Stimulated activated CD4-positive, alpha-beta T cell treated with anti-CD3 and anti-CD28 coated beads, Interleukin-1b, Interleukin-23, amount 100 ng/mL, for 1 hour (primary cell): ENCODE measurements around the gene FOLR1.

Source experiments
- DNase-seq, 2 donors: peaks; one replicate each; pipeline ENCODE4 v3.0.0-alpha.2; 2020; ENCODE audit warnings: low read depth in 2 of 2

Gene FOLR1

DNA sequence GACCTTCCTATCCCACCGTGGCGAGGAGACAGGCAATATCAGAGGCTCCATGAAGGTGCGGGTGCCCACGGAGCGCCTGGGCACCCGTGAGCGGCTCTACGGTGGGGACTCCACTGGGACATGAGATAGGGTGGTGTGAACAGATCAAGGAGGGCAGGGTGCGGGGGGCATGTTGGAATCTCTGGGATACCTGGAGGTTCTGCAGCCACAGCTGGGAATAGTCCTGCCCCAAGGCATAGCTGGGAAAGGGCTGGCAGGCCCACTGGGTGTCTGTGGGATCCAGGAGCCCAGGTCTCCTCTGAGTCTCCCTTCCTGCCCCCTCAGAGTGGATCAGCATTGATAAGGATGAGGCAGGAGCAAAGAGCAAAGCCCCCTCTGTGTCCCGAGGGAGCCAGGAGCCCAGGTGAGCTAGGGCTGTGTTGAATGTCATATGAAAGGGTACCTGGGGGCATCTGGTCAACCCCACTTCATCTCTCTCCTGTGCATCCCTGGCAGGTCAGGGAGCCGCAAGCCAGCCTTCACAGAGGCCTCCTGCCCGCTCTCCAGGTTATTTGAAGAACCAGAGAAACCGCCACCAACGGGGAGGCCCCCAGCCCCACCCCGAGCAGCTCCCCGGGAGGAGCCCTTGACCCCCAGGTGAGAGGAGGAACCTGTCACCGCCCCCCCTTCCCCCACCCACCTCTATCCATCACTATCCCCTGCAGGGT is 43.6 kb downstream of the FOLR1 start:
- DNase-seq = no peak

DNA sequence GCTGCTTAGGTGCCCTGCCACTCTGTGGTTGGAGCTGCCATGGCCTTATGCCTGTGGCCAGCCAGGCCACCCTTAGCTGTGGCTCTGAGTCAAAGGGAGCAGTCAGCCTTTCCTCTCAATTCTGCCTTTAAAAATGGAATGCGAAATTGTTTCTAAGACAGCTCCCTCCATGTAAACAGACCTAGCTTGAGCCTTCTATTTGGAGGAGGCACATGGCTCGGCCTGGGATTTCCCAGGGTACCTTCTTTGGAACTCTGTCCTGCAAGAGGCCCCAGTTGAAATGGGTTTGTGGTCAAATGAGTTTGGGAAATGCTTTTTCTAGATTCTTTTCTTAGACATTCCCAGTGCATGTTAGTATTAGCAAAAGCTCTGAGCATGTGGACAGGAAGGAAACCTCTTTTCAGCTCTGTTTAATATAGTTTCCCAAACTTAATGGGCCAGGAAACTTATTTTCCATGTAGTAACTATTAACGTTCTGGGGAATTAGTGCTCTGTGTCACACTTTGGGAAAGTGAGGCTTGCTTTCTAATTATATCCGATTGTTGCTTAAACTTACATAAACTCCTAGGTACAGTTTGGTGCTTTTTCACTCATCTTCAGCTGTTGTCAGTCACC is 44.2 kb downstream of the FOLR1 start:
- DNase-seq = no peak

DNA sequence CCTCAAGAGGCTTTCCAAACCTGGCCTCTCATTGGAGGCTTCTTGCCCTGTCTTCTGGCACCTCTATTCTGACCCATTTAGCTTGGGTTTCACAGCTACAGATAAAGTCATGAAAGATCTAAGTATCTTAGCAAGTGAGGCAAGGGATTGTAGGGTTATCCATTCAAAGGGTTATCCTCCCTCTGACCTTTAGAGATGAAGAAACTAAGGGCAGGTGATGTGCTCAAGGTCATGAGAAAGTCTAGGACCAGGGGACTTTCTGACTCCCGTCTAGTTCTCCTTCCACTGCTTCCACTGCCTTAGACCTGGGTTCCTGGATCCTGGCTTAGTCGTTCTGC is 44.8 kb downstream of the FOLR1 start:
- no peak for DNase-seq

DNA sequence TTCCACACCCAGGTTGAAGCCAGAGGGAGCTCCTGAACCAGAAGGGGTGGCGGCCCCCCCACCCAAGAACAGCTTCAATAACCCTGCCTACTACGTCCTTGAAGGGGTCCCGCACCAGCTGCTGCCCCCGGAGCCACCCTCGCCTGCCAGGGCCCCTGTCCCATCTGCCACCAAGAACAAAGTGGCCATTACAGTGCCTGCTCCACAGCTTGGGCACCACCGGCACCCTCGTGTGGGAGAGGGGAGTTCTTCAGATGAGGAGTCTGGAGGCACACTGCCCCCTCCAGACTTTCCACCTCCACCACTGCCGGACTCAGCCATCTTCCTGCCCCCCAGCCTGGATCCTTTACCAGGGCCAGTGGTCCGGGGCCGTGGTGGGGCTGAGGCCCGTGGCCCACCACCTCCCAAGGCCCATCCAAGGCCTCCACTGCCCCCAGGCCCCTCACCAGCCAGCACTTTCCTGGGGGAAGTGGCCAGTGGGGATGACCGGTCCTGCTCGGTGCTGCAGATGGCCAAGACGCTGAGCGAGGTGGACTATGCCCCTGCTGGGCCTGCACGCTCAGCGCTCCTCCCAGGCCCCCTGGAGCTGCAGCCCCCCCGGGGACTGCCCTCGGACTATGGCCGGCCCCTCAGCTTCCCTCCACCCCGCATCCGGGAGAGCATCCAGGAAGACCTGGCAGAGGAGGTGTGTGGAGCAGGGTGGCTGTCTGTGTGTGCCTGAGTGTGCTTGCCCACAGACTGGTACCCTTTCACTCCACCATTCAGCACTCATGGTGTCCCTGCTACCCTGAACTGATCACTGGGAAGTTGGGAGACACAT is 45.4 kb downstream of the FOLR1 start:
- DNase-seq = no peak

DNA sequence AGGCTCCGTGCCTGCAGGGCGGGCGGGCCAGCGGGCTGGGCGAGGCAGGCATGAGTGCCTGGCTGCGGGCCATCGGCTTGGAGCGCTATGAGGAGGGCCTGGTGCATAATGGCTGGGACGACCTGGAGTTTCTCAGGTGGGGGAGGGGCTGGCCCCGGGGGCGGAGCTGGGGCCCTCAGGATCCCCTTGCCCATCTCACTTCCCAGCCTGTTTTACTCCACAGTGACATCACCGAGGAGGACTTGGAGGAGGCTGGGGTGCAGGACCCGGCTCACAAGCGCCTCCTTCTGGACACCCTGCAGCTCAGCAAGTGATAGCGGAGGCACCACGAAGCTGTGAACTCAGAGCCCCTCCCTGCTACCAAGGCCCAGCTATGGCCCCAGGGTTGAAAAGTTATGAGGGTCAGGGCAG is 46.1 kb downstream of the FOLR1 start:
- no peak for DNase-seq

DNA sequence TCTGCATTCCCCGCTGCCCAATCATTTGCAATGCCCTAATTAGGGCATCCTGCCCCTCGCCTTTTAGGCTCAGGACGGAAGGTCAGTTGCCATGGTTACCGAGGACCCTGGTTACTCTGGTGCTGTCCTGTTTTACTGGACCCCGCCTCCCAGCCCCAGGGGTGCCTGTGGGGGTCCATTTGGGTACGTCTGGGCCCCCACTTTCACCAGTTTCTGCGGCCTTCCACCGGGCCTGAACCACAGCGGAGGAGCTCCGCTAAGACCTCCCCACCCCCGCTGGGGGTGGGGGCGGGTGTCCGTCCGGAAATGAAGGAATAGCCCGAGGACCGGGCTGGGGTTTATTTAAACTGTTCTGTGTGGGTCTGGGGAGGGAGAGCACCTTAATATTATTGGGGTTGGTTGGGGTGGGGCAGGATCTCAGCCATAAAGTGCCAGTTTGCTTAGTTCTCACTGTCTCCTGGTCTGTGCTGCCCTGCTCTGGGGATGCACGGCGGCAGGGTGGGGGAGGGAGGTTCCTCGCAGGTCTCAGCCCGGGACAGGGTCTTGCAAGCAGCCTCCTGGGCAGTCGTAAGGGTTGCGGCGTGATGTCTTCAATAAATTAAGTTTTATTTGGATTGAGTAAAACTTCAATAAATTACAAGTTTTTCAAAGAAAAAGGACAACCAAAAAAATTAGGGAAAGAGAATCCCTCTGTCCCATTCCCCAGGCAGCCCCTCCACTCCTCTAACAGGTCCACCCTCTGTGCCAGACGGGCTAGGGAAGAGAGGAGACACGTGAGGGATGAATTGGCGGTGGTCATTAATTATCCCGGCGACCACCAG is 46.8 kb downstream of the FOLR1 start:
- no peak for DNase-seq

DNA sequence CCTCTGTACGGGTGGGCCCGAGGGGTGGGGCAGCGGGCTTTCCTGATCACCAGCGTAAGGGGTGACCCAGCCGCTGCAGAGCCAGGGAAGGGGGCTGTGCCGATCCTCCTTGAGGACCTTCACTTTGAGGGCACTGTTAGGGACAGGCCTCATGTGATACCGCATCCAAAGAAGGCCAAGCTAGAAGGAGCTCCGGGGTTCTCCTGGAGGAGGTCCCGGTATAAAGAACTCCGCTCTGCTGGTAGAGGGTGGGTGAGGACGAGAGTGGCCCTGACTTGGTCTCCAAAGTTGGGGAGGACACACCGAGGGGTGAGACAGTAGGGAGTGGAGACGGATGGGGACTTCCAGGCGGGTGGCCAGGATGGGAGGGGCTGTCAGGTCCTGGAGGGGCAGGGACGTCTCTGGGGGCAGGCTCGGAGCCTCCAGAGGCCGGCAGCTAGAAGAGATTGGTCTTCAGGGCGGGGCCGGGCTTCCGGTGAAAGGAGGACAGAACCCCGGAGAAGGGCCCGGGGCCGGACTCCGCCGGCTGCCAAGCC is 47.4 kb downstream of the FOLR1 start:
- DNase-seq = no peak

DNA sequence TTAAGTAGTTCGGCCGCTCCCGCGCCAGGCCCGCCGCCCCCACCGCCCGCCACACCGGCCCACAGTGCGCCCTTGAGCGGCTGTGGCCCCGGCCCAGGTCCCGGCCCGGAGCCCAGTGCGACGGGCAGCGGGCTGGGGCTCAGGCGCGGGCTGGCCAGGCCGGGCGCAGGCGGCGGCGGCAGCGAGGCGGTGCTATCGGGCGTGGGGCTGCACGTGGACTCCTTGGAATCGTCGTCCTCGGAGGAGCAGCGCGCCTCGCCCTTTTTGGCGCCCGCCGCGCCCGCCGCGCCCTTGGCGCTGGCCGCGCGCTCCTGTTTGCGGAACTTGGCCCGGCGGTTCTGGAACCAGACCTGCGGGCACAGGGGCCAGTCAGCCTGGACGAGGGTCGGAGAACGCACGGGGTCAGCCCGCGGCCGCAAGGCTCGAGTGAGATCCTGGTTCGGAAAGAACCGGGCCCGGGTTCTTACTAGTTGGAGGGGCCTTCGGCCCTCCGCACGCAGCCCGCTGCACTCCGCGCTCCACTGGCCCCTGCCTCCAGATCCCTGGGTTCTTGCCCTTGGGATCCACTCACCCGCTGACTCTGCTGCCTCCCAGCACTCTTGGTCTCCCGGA is 48.0 kb downstream of the FOLR1 start:
- no peak for DNase-seq

DNA sequence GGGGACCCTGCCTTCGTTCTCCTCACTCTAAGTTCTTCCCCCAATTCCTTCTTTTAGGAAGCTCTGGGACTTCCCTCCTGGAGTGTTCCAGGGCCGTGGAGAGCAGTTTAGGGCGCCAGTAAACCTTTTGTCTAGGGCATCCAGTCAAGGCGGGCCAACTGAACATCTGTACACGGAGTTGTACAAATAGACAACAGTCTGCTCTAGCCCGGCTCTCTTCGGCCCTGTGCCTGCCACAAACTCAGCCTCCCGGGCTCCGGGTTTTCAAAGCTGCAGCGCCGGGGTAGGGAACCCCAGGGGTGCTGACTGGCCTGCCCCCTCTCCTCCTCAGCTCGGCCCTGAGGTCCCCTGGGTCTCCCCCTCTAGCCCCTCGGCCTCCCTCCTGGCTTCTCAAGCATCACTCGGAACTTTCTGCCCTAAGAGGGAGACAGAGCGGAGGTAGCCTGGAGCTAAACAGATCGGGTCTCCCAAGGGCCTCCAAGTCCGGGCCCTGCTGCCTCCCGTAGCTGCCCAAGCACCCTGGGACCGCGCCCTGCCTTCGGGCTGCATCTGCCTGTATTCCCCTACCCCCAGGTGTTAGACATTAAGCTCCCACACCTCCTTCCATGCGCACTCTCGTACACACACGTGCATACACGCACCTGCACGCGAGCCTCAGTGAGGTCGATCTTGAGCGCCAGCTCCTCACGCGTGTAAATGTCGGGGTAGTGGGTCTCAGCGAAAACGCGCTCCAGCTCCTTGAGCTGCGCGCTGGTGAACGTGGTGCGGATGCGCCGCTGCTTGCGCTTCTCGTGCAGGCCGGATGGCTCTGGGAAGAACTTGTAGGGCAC is 48.7 kb downstream of the FOLR1 start:
- DNase-seq = no peak

DNA sequence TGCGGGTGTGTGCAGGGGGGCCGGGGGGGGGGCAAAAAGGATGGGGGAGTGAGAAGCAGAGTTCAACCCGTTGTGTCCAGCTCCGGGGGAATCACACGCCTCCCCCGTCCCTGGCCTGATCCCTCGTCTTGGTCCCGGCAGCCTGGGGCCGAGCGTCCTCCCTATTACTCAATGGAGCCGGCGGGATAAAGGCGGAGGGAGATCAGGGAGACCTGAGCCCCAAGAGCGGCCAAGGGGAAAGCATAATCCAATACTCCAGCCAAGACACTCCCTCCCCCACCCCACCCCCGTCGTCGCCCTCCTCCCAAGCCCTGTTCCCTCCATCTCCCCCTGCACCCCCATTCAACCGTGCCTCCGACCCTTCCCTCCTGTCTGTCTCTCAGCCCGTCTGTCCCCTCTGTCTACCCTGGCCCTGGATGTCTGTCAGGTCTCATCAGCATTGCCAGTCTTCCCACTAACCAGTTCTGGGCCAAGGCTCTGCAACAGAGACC is 49.4 kb downstream of the FOLR1 start:
- DNase-seq = no peak

DNA sequence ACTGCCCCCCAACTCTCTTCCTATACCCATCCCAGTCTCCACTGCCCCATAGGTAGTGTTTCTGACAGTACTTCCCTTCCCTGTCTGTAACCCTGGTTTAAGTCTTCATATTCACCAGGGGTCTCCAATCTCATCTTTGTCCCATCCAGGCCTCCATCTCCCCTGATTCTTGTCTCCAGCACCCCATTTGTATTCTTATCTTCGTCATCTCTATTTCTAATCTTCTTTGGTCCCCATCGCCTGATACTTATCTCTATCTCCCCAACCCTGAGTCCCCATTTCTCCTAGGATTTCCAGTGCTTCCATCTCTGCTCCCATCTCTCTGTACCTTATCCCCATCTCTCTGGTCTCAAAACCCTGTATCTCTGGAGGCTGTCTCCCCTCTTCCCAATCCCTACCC is 50.2 kb downstream of the FOLR1 start:
- DNase-seq = no peak

DNA sequence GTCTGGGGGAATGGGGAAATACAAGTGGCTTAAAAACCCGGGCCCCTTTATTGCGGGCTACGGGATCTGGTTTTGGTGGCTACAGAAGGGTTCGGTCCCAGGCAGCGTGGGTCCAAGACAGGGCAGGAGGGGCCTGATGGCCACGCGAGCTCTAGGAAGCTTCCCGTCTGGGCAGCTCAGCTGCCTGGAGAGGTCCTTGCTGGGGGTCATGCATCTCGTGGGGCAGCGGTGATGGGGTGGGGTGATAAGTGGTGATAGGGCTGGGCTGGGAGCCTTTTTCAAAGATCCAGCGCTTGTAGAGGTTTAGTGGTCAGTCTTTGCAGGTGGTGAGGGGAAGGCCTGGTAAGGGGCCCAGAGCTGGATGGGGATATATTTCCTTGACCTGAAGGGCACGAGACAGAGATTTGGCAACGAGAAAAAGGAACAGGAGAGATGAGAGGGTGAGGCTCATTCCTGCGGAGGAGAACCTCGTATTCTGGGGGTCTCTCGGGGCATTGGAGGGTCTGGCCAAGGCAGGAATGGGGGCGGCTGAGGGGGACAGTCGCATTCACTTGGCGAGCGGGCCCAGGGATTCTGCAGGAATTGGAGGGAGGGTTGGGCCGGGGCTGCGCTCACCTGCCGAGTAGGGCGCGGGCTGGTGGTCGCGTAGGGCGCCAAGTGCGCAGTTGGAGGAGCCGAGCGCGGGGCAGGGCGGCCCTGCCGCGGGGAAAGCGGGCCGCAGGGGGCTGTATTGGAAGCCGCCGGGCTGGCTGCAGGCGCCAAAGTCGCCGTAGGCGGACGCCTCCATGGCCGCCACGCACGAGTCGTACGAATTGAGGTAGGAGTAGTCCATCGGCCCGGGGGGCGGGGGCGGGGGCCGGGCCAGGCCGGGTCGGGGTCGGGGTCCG is 51.5 kb downstream of the FOLR1 start:
- no peak for DNase-seq

DNA sequence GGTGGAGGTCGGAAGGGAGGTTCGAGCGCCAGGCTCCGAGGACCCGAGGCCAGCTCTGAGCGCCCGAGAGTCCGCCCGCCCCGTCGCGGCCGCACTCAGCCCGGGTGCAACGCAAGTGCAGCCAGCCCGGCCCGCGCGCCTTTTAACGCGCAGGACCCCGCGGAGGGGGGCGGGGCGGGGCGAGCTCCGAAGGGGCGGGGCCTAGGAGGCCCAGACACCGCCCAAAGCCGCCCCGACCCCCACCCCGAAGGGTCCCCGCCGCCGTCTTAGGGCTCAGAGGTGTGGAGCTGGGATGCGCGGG is 52.1 kb downstream of the FOLR1 start, which contains the start of gene PHOX2A:
TSS of gene PHOX2A (minus strand) at position 117 of the 301 bp plus-strand sequence. CDS start 172 bp downstream, outside the sequence.
- no peak for DNase-seq

DNA sequence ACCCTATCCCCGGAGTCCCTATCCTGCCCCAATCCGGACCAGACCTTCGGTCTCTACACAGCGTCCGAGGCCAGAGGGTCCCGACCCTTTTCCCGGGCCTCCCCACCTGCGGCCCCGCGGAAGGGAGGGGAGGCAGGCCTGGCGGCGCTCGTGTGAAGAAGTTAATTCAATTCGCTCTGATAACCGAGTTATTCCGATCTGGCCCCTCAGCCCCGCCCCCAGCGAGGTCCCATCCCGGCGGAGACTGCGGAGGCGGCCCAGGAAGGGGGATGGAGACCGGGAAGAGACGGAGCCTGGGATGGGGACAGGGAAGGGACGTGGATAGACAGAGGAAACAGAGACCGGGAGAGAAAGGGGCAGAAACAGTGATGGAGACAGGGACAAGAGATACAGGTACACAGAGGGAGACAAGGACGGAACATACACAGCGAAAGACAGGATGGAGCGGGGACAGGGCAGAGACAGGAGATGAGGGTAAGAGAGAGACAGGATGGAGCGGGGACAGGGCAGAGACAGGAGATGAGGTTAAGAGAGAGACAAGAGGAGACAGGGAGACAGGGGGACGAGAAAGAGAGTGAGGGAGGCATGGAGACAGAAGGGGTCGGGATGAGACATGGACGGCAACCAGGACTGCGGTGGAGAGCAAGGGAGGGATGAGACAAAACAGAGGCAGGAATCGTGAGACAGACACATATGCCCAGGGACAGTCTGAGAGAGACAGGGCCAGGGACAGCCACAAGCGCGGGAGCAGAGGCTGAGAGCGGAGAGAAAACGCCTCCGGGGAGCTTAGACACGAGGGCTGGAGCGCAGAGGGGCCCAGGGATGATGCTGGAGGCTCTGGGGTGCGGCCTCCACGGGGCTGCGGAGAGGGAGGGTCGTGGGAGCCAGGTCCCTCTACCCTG is 52.7 kb downstream of the FOLR1 start:
- no peak for DNase-seq

DNA sequence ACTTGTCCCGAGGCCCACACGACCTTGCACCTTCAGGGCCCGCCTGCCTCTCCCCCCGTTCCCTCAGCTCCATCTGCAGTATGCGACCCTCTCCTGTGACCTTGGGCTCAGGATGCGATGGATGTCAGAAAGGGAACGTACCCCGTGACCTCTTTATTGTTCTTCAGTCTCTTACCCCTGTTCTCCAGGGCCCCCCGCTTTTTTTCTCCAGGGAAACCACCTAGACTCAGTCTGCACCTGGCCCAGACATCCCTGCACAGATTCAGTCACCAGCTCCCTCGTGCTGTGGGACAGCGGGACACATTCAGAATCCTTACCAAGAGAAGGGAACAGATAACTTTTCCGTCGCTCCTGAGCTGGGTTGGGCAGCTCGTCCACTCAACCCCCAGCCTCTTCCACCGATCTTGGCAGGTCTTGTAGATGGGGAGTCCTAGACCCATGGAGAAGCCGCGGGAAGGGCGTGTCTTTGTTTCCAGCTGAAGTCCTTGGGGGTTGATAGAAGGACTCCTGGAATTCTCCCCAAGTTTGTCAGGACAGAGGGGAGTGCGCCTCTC is 53.4 kb downstream of the FOLR1 start:
- DNase-seq = no peak
